HCT116 (cell line): ENCODE data around the gene FBXL5. TPM values are rescaled to one million over a fixed set of nuclear protein-coding genes. Genes with fewer than 3 reads are reported as not detected.

Source experiments
- ATAC-seq: fragments of 200-7000 bp; cut with Tn5 transposase; 2 replicates; pipeline ENCODE4 v1.9.1; 2020; ENCODE audit warnings: mild to moderate bottlenecking, moderate library complexity
- BruUV-seq: library from RNA; stranded (reverse); fragments of 400-500 nt; replicated peaks from 2 replicates; lab custom pipeline; 2021; lab: Mats Ljungman, UMichigan
- CTCF ChIA-PET: fragments of 300-600 bp; sonication (Branson Sonifier 250); formaldehyde crosslinking; loops from one replicate; lab custom pipeline; 2021; ENCODE audit warnings: antibody characterized with exemption; lab: Charles Lee
- POLR2A ChIA-PET: fragments of 300-600, 350-600 bp; sonication (Branson Sonifier 250); formaldehyde crosslinking; loops from one replicate; lab custom pipeline; 2021; ENCODE audit warnings: antibody characterized with exemption; lab: Charles Lee
- RAD21 ChIA-PET, 2 experiments: fragments of 300-600 bp; sonication (Branson Sonifier 250); formaldehyde crosslinking; loops; one replicate each; lab custom pipeline; 2023; ENCODE audit warnings: low total read pairs in 2 of 2; ENCODE audit not compliant: uncharacterized antibody in 2 of 2, unreplicated experiment in 2 of 2, low non-redundant PET in 1 of 2; lab: Charles Lee
- DNase-seq: peaks from one replicate; pipeline ENCODE4 v3.0.0-alpha.2; 2010; ENCODE audit warnings: low read depth, low spot score
- H2AFZ ChIP-seq: fragments of 200-600 bp; shearing (Covaris generic), sonication (generic); 2 replicates; pipeline ENCODE4 v1.6.1; 2017; ENCODE audit warnings: low read depth, mixed run types, mixed read lengths, antibody characterized with exemption, low read length; ENCODE audit not compliant: poor library complexity, severe bottlenecking
- H3K27ac ChIP-seq: 2 replicates; pipeline ENCODE4 v1.5.1; 2012; ENCODE audit warnings: low read depth, low read length
- H3K27me3 ChIP-seq: fragments of 200-600 bp; sonication (generic); 2 replicates; pipeline ENCODE4 v1.6.1; 2016; ENCODE audit warnings: mixed run types, low read length, mixed read lengths; ENCODE audit not compliant: insufficient read depth
- H3K36me3 ChIP-seq, 2 experiments: fragments of 200-500 bp in 1 of 2; fragments of 200-600 bp in 1 of 2; sonication (Bioruptor generic) in 1 of 2; sonication (generic) in 1 of 2; 2 replicates each; pipeline versions ENCODE4 v1.5.1 to v1.6.1; 2014 to 2016; ENCODE audit warnings: low read length in 2 of 2, inconsistent platforms in 1 of 2, mixed read lengths in 1 of 2, mixed run types in 1 of 2; ENCODE audit not compliant: insufficient read depth in 2 of 2, control insufficient read depth in 1 of 2
- H3K4me1 ChIP-seq, 2 experiments: fragments of 200-600 bp in 1 of 2; sonication (generic) in 1 of 2; 2 replicates each; pipeline versions ENCODE4 v1.5.1 to v1.6.1; 2012 to 2017; ENCODE audit warnings: low read length in 2 of 2, inconsistent platforms in 1 of 2, mild to moderate bottlenecking in 1 of 2, mixed read lengths in 1 of 2, mixed run types in 1 of 2, moderate library complexity in 1 of 2; ENCODE audit not compliant: insufficient read depth in 2 of 2, control insufficient read depth in 1 of 2
- H3K4me2 ChIP-seq: fragments of 200-600 bp; sonication (generic); 2 replicates; pipeline ENCODE4 v1.6.1; 2017; ENCODE audit warnings: mixed run types, low read length, mixed read lengths
- H3K4me3 ChIP-seq, 2 experiments: fragments of 200-600 bp in 1 of 2; sonication (generic) in 1 of 2; replicated peaks in 1 of 2; 2 replicates each; pipeline ENCODE4 v1.5.1; 2011 to 2016; ENCODE audit warnings: low read length in 2 of 2, control low read depth in 1 of 2, low read depth in 1 of 2, mild to moderate bottlenecking in 1 of 2, mixed read lengths in 1 of 2, mixed run types in 1 of 2
- H3K79me2 ChIP-seq: fragments of 200-600 bp; sonication (generic); 2 replicates; pipeline ENCODE4 v1.6.1; 2017; ENCODE audit warnings: mild to moderate bottlenecking, mixed run types, low read length, moderate library complexity, mixed read lengths; ENCODE audit not compliant: insufficient read depth
- H3K9ac ChIP-seq: fragments of 200-600 bp; sonication (generic); 2 replicates; pipeline ENCODE4 v1.6.1; 2016; ENCODE audit warnings: low read length, mixed read lengths
- H3K9me2 ChIP-seq: fragments of 200-600 bp; sonication (generic), shearing (Covaris generic); 2 replicates; pipeline ENCODE4 v1.6.1; 2017; ENCODE audit warnings: mixed run types, mild to moderate bottlenecking, moderate library complexity; ENCODE audit not compliant: insufficient read depth
- H3K9me3 ChIP-seq, 2 experiments: fragments of 200-500 bp in 1 of 2; fragments of 200-600 bp in 1 of 2; sonication (Bioruptor generic) in 1 of 2; sonication (generic) in 1 of 2; 2 replicates each; pipeline ENCODE4 v1.6.1; 2014 to 2017; ENCODE audit warnings: low read length in 2 of 2, mixed read lengths in 2 of 2, inconsistent platforms in 1 of 2, low read depth in 1 of 2, mild to moderate bottlenecking in 1 of 2, mixed run types in 1 of 2, moderate library complexity in 1 of 2; ENCODE audit not compliant: control insufficient read depth in 1 of 2, insufficient read depth in 1 of 2
- H4K20me1 ChIP-seq: fragments of 200-600 bp; sonication (generic), shearing (Covaris generic); 2 replicates; pipeline ENCODE4 v1.6.1; 2017; ENCODE audit warnings: mixed run types, mild to moderate bottlenecking, moderate library complexity; ENCODE audit not compliant: insufficient read depth
- EGR1 ChIP-seq: IDR thresholded peaks from 2 replicates; pipeline ENCODE4 v1.6.1; 2012; ENCODE audit warnings: low read depth
- ELF1 ChIP-seq: IDR thresholded peaks from 2 replicates; pipeline ENCODE4 v1.6.1; 2012; ENCODE audit warnings: low read depth, borderline replicate concordance
- EZH2phosphoT487 ChIP-seq: fragments of 200-600 bp; IDR thresholded peaks from 2 replicates; pipeline ENCODE4 v1.6.1; 2018; ENCODE audit warnings: antibody characterized with exemption, borderline replicate concordance
- FOSL1 ChIP-seq: IDR thresholded peaks from 2 replicates; pipeline ENCODE4 v1.6.1; 2012; ENCODE audit warnings: low read depth
- POLR2AphosphoS5 ChIP-seq: IDR thresholded peaks from 2 replicates; pipeline ENCODE4 v1.6.1; 2011; ENCODE audit warnings: mild to moderate bottlenecking, low read depth, low read length, moderate library complexity
- RAD21 ChIP-seq: IDR thresholded peaks from 2 replicates; pipeline ENCODE4 v1.6.1; 2012; ENCODE audit warnings: low read depth, mild to moderate bottlenecking
- SP1 ChIP-seq: IDR thresholded peaks from 2 replicates; pipeline ENCODE4 v1.6.1; 2012; ENCODE audit warnings: low read depth
- TCF7L2 ChIP-seq: IDR thresholded peaks from 2 replicates; pipeline ENCODE4 v1.7.0; 2011; ENCODE audit warnings: borderline replicate concordance, inconsistent platforms; ENCODE audit not compliant: insufficient read depth, insufficient read length; ENCODE audit errors: extremely low read depth
- ZBTB33 ChIP-seq: IDR thresholded peaks from 2 replicates; pipeline ENCODE4 v1.6.1; 2011; ENCODE audit warnings: mild to moderate bottlenecking, low read length, moderate library complexity; ENCODE audit not compliant: insufficient replicate concordance; ENCODE audit errors: extremely low read depth
- ZFX ChIP-seq: fragments of 450-650 bp; IDR thresholded peaks from 2 replicates; pipeline ENCODE4 v1.6.1; 2017
- intact Hi-C: fragments of 100-400 bp; cut with micrococcal nuclease; formaldehyde crosslinking; loops from 2 replicates; pipeline ENCODE4 v1.10.0; 2022
- total RNA-seq: library from RNA; stranded (reverse); gene quantifications from one replicate; pipeline ENCODE4 v1.2.1, GENCODE V29; 2021; ENCODE audit not compliant: unreplicated experiment
- TF ChIP-seq, protein P1 (sequence below): IDR thresholded peaks from 2 replicates; pipeline ENCODE4 v1.6.1; 2012

The FBXL5 gene
- total RNA-seq, 1 experiment from 2014 or later: 20.6 TPM

GRCh38 chr4:15610855-15611254 lies 44.3 kb downstream of the FBXL5 start:
- no peak for DNase-seq
- CTCF ChIA-PET: no interaction called here
- H3K4me2 ChIP-seq: no peak overlapping the region
- H3K9ac ChIP-seq: no peak overlapping the region
- no peak for TF ChIP-seq SP1
- no peak for TF ChIP-seq RAD21
- TF ChIP-seq, protein P1, sequence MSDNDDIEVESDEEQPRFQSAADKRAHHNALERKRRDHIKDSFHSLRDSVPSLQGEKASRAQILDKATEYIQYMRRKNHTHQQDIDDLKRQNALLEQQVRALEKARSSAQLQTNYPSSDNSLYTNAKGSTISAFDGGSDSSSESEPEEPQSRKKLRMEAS: no peak
- TF ChIP-seq TCF7L2: no peak
- no peak for TF ChIP-seq EGR1
- TF ChIP-seq POLR2AphosphoS5: no peak
- no peak for TF ChIP-seq ELF1
- no peak for TF ChIP-seq EZH2phosphoT487
- TF ChIP-seq ZFX: no peak
- no peak for TF ChIP-seq FOSL1
- TF ChIP-seq ZBTB33: no peak
- TF ChIP-seq, all 23 proteins: peak for 0
- Histone ChIP-seq H4K20me1 (no peaks in the 10 kb centered on the region), H3K27me3 (no peaks in the 10 kb centered on the region), H3K36me3 (no peaks in the 10 kb centered on the region), H3K27ac (no peak overlapping the region), H3K4me1 (no peaks in the 10 kb centered on the region), H3K9me2 (no peaks in the 10 kb centered on the region), H3K79me2 (peaks cover 5% of the 10 kb centered on the region; the same call in 1 of the 2 replicates), H3K9me3 (no peaks in the 10 kb centered on the region), H3K4me3 (no peak overlapping the region), H2AFZ (no peak overlapping the region)
- no peak for ATAC-seq
- no TSS peak for BruUV-seq
- RAD21 ChIA-PET: no interaction called here
- intact Hi-C loops: no loop called here
- POLR2A ChIA-PET: no interaction called here
